ENCODE data around the gene OBSCN. TPM values are rescaled to one million over a fixed set of nuclear protein-coding genes. Genes with fewer than 3 reads are reported as not detected.

The OBSCN gene
- total and polyA plus RNA-seq, 10 of the 15 experiments (the other 5 are each of a cell fraction or from before 2014, with no cell fraction given): 0.01 to 0.36 (median 0.08) TPM; not detected in 2

DNA sequence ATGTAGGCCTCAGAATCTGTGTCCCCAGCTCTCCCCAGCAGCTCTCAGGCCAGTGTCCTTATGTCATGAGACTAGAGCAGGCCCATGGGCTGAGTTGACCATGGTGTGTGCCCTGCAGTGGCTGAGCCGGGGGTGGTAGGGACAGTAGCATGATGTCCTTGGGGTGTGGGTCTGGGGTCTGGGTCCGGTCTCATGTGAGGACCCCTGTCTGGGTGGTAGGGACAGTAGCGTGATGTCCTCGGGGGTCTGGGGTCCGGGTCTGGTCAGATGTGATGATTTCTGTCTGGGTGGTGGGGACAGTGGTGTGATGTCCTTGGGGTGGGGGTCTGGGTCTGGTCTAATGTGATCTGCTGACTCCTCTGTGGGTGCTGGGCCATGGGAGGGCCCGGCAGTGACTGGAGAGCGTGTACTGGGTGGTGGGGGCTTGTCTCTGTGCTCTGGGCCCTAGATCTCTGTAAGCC lies 64.5 kb downstream of the OBSCN start:
- H3K4me2 ChIP-seq (ENCODE audit: control insufficient read depth, insufficient read depth): no peak overlapping the region
- no peak overlapping the region for H3K4me3 ChIP-seq
- ChIA-PET SMC1A (ENCODE audit: uncharacterized antibody, unreplicated experiment) (no interaction called here), POLR2A (no interaction called here), RAD21 (ENCODE audit: unreplicated experiment) (no interaction called here), CTCF (no interaction called here)
- no peaks in the 10 kb centered on the region for H3K4me1 ChIP-seq (ENCODE audit: control insufficient read depth, insufficient read depth, low read length)
- H3K27ac ChIP-seq (ENCODE audit: control insufficient read depth, insufficient read depth): no peak overlapping the region
- no peak overlapping the region for H3K9ac ChIP-seq (ENCODE audit: control insufficient read depth, insufficient read depth, low read length)
- no peaks in the 10 kb centered on the region for H3K9me3 ChIP-seq (replicated peaks; ENCODE audit: control insufficient read depth, insufficient read depth, low read length)
- H4K20me1 ChIP-seq (ENCODE audit: control insufficient read depth, insufficient read depth): no peaks in the 10 kb centered on the region
- no TSS peak for BruUV-seq (replicated peaks)
- DNase-seq (ENCODE audit: low read depth, low spot score) (no peak), ATAC-seq (no peak), FAIRE-seq (no peak)
- H3K27me3 ChIP-seq (replicated peaks in 1 of 2; ENCODE audit: control insufficient read depth in 2 of 2, insufficient read depth in 2 of 2, low read length in 1 of 2): peaks cover 0 to 4% of the 10 kb centered on the region in 2 experiments; a peak in 3 of 4 replicates
- in situ Hi-C loops (cut with MboI) (no loop called here), intact Hi-C loops (cut with micrococcal nuclease; ENCODE audit: unreplicated experiment) (no loop called here)
- 25% methylated on average over 7 of the region's 7 CpGs for WGBS (ENCODE audit: insufficient coverage, insufficient replicate concordance, low lambda C conversion rate, missing lambda C conversion rate)
- no peaks in the 10 kb centered on the region for H3K36me3 ChIP-seq (ENCODE audit: control insufficient read depth in 2 of 2, insufficient read depth in 2 of 2, low read length in 1 of 2)
- no peaks in the 10 kb centered on the region for H3K79me2 ChIP-seq (ENCODE audit: control insufficient read depth, insufficient read depth, low read length)
- no peak overlapping the region for H2AFZ ChIP-seq (ENCODE audit: control insufficient read depth, low read depth, low read length)
- TF ChIP-seq MLLT1 (IDR thresholded peaks at IDR 0.05) (no peak), ETV6 (conservative IDR thresholded peaks at IDR 0.05 in 1 of 2, IDR thresholded peaks at IDR 0.05 in 1 of 2; ENCODE audit: borderline replicate concordance in 1 of 2, low read depth in 1 of 2) (no peak), TCF3 (IDR thresholded peaks at IDR 0.05; ENCODE audit: borderline replicate concordance, insufficient read depth, low read depth, low read length) (no peak), PBX3 (IDR thresholded peaks at IDR 0.05; ENCODE audit: insufficient replicate concordance, low read depth, low read length) (no peak), GATAD2B (conservative IDR thresholded peaks at IDR 0.05; ENCODE audit: low read depth) (no peak), KLF5 (IDR thresholded peaks at IDR 0.05; ENCODE audit: partially characterized antibody) (no peak), CHD2 (IDR thresholded peaks at IDR 0.05; ENCODE audit: borderline replicate concordance, low read depth, low read length) (no peak), CEBPZ (IDR thresholded peaks at IDR 0.05; ENCODE audit: low read depth, low read length) (no peak), EGR1 (IDR thresholded peaks at IDR 0.05; ENCODE audit: borderline replicate concordance in 1 of 2, low read depth in 2 of 2, low read length in 2 of 2) (no peak), TAF1 (IDR thresholded peaks at IDR 0.05; ENCODE audit: borderline replicate concordance, low read depth, low read length) (no peak), ZNF274 (IDR thresholded peaks at IDR 0.05; ENCODE audit: insufficient read depth, insufficient read length) (no peak)
- TF ChIP-seq, protein P1, sequence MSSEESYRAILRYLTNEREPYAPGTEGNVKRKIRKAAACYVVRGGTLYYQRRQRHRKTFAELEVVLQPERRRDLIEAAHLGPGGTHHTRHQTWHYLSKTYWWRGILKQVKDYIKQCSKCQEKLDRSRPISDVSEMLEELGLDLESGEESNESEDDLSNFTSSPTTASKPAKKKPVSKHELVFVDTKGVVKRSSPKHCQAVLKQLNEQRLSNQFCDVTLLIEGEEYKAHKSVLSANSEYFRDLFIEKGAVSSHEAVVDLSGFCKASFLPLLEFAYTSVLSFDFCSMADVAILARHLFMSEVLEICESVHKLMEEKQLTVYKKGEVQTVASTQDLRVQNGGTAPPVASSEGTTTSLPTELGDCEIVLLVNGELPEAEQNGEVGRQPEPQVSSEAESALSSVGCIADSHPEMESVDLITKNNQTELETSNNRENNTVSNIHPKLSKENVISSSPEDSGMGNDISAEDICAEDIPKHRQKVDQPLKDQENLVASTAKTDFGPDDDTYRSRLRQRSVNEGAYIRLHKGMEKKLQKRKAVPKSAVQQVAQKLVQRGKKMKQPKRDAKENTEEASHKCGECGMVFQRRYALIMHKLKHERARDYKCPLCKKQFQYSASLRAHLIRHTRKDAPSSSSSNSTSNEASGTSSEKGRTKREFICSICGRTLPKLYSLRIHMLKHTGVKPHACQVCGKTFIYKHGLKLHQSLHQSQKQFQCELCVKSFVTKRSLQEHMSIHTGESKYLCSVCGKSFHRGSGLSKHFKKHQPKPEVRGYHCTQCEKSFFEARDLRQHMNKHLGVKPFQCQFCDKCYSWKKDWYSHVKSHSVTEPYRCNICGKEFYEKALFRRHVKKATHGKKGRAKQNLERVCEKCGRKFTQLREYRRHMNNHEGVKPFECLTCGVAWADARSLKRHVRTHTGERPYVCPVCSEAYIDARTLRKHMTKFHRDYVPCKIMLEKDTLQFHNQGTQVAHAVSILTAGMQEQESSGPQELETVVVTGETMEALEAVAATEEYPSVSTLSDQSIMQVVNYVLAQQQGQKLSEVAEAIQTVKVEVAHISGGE (CRISPR knock-in tag; IDR thresholded peaks at IDR 0.05): no peak
